Fibroblast of mammary gland (primary cell): ENCODE measurements around the gene OR52L1.

ENCODE experiments used
- DNase-seq: peaks from one replicate; pipeline ENCODE4 v3.0.0-alpha.2; 2010; ENCODE audit warnings: low read depth
- H3K4me3 ChIP-seq: 2 replicates; pipeline ENCODE4 v1.5.1; 2011; ENCODE audit warnings: low read depth, mild to moderate bottlenecking, low read length, moderate library complexity; ENCODE audit not compliant: control insufficient read depth
- CTCF ChIP-seq: conservative IDR thresholded peaks from 2 replicates; pipeline ENCODE4 v1.5.1; 2011; ENCODE audit warnings: low read depth, low read length, inconsistent platforms; ENCODE audit not compliant: control insufficient read depth, insufficient read depth

The OR52L1 gene

GRCh38 chr11:5955586-5955985, 31.2 kb downstream of the OR52L1 start:
- no peak for DNase-seq
- TF ChIP-seq CTCF = no peak
- no peak overlapping the region for H3K4me3 ChIP-seq

- H3K4me3 ChIP-seq = no peak within 1 kb of the TSS
- no peak for DNase-seq
- no peak for TF ChIP-seq CTCF
Measured at GRCh38 chr11:5941951-5942350, 44.8 kb downstream of the OR52L1 start, which contains the start of gene OR56A3. TSS of gene OR56A3 (plus strand) at chr11:5942251. CDS start at chr11:5947347, 5,096 bp downstream.

- no peak for DNase-seq
- no peak for TF ChIP-seq CTCF
- H3K4me3 ChIP-seq = no peak overlapping the region
Measured at GRCh38 chr11:5940748-5941147, 46.0 kb downstream of the OR52L1 start.

GRCh38 chr11:5938603-5938965, 48.2 kb downstream of the OR52L1 start:
- no peak for TF ChIP-seq CTCF
- no peak overlapping the region for H3K4me3 ChIP-seq
- no peak for DNase-seq

GRCh38 chr11:5937868-5938602, 48.8 kb downstream of the OR52L1 start:
- no peak overlapping the region for H3K4me3 ChIP-seq
- DNase-seq = no peak
- TF ChIP-seq CTCF = no peak
